Stimulated activated CD8-positive, alpha-beta memory T cell treated with anti-CD3 and anti-CD28 coated beads, Interleukin-15, amount 100 ng/mL, for 4 hours (primary cell): ENCODE measurements around the gene TPRN.

Experiments used
- DNase-seq, 2 donors: peaks; one replicate each; pipeline ENCODE4 v3.0.0-alpha.2; 2020; ENCODE audit warnings: low read depth in 2 of 2

The TPRN gene

DNA sequence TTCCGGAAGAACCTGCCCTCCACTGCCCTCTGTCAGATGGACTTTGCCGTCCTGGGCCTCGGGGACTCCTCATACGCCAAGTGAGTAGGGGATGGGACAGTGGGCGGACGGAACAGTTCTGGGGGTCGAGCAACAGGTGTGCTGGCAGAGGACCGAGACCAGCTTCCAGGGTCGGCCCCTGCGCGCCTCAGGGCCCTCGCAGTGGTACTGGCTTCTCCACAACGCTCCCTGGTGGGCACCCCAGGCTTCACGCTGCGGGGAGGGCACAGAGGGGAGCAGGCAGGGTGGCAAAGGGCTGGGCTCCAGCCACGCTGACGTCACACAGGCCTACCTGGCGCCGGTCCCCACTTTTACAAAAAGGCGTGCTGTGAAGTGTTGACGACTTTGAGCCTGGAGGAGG lies 12.0 kb upstream of the TPRN start:
- DNase-seq: no peak

DNA sequence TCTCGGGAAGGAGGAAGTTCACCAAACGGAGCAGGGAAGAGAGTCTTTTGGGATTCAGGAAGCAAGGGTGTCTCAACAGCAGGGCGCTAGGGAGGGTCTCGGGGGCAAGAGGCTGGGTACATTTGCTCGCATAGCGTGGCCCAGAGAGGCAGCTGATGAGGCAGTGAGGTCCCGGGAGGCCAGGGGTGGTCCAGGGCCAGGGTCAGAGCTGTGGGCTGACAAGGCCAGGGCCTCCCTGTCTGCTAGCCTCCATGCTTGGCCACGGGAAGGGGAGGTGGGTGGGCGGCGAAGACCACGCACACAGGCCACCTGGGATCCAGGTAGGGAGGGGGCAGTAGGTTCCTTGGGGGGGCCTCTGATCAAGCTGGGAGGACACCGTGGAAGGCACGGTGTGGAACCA lies 11.0 kb upstream of the TPRN start:
- DNase-seq: no peak

DNA sequence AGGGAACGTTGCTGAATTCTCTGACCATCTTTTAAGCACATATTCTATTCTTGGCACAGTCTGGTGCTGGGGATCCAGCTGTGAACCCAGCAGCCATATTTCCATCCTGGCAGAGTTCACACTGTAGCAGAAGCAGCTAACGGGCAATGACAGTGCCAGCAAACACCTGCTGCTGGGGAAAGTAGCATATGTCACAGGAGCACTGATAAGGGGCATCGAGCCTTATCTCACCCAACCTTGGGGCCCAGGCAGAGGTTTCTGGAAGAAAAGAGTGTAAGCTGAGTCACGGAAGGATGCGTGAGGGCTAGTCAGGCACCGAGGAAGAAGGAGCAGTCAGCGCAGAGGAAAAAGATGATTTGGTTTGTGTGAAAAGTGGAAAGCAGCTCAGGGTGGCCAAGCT lies 6.1 kb upstream of the TPRN start:
- no peak for DNase-seq

DNA sequence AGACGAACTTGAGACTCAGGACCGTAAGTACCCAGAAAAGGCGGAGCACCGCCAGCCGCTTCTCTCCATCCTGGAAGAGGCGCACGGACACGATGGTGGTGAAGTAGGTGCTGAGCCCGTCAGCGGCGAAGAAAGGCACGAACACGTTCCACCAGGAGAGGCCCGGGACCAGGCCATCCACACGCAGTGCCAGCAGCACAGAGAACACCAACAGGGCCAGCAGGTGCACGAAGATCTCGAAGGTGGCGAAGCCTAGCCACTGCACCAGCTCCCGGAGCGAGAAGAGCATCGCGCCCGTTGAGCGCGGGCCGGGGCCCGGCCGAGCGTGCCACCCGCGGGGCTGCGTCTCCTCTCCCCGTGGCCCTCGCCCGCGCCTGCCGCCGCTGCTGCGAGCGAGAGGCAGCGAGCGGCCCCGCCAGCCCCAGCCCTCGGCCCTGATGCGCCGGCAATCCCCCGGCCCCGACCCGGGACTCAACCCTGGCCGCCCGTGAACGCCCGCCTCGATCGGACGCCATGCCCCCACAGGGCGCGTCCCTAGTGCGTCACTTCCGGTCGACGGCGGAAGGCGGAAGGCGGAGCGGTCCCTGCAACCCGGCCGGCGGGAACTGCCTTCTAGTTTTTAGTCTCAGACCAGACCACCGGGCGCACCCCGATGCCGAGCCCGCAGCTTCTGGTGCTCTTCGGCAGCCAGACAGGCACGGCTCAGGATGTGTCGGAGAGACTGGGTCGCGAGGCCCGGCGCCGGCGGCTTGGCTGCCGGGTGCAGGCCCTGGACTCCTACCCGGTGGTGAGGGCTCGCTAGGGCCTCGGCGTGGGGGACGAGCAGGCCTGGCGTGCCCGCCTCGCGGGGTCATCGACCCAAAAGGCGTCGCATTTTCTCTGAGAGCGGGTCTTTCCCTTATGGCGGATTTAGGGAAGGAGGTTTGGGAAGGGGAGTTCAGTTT lies 4.9 kb upstream of the TPRN start, which contains the start of the genes NDOR1 and TMEM203:
Gene NDOR1 (plus strand): TSS at position 575 of the 944 bp plus-strand sequence. CDS start 78 bp downstream, at position 653.
Gene TMEM203 (minus strand): TSS at position 523 of the 944 bp plus-strand sequence. CDS start 234 bp downstream, at position 289.
- DNase-seq: peak; percentile 84

DNA sequence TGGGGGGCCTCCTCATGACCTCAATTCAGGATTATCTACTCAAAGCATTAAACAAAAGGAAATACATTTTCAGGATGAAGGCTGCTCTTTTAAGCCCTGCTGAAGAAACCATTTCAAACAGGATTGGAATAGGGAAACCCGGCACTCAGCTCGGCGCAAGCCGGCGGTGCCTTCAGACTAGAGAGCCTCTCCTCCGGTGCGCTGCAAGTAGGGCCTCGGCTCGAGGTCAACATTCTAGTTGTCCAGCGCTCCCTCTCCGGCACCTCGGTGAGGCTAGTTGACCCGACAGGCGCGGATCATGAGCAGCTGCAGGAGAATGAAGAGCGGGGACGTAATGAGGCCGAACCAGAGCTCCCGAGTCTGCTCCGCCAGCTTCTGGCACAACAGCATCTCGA lies 4.2 kb upstream of the TPRN start:
- no peak for DNase-seq

DNA sequence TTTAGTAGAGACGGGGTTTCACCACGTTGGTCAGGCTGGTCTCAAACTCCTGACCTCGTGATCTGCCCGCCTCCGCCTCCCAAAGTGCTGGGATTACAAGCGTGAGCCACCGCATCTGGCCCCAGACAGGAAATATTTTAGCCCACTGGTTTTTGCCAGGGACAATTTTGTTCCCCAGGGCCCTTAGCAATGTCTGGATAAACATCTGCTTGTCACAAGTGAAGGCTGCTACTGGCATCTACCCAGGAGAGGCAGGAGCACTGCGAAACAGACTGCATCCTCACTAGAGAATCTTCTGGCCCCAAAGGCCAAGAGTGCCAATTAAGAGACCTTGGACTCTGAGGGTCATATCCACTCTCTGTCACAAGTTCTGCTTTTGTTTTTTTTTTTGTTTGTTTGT lies 2.4 kb upstream of the TPRN start:
- no peak for DNase-seq

DNA sequence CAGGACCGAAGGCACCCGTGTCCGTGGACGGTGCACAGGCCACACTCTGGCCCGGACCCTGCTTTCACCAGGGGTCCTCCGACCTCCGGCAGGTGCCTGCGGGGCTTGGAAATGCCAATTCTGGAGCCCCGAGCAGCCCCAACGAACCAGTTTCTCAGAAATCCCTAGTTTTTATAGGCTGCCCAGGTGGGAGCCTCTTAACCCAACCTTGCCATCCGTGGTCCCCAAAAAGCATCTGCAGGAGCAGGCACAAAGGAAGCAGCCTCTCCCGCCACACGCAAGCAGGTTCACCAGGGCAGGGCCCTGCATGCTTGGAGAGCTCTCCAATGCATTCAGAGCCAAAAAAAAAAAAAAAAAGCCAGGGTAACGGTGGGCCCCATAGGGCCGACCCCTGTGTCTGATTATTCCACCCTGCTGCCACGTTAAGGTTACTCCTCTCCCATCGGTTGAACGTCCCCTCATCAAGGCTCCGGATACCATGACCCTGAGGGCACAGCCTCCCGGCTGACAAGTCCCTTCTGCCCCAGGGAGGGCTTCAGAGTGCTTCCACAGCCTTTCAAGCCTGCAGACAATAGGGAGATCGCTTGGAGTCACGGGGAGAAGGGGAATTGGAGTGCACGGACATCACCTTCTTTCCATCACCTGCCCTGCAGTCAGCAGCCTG lies 796 bp upstream of the TPRN start:
- DNase-seq: no peak

DNA sequence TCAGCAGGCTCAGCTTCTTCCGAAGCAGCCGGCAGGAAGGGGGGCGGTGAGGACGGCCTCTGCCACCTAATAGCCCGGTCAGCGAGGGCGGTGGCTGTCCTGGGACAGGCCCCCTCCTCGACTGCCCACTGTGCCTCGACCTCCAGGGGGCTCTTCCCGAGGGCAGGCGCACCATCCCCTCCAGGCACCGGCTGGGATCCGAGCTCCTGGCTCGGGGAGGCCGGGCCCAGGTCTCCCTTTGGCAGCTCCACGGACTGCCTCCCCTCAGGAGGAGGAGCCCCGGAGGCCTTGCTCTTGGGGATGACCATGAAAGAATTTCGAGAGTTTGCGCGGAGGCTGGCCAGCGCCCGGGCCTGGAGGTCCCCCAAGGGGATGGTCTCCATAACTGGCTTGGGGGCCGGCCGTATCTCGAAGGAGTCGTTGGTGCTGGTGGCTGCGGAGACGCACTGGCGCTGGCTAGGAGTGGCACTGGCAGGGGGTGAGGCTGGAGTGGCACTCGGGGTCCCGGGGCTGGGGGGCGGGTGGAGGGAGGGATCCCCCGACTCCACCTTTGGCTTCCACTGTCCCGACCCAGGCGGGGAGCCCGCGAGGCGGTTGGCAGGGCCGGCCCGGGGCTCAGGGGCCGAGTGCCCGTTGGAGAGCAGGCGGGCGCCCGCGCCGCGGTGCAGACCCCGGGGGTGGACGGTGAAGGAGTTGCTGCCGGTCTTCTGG lies 975 bp downstream of the TPRN start:
- DNase-seq: no peak

DNA sequence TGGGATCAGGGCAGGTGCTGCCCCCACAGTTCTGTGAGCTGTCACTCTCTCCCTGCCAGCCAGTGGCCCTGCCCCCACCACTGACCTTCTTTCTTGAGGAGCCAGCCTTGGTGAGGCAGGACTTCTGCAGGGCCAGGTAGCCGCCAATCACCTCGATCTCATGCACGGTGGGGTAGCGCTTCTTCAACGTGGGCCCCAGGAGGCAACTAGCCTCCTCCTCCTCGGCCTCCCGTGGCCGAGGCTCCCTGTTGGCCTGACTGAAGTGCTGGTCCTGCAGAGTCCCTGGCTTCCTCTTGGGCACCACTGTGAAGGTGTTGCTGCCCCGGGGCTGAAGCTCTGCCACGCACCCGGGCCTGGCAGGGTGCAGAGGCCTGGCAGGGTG lies 1.6 kb downstream of the TPRN start:
- no peak for DNase-seq

DNA sequence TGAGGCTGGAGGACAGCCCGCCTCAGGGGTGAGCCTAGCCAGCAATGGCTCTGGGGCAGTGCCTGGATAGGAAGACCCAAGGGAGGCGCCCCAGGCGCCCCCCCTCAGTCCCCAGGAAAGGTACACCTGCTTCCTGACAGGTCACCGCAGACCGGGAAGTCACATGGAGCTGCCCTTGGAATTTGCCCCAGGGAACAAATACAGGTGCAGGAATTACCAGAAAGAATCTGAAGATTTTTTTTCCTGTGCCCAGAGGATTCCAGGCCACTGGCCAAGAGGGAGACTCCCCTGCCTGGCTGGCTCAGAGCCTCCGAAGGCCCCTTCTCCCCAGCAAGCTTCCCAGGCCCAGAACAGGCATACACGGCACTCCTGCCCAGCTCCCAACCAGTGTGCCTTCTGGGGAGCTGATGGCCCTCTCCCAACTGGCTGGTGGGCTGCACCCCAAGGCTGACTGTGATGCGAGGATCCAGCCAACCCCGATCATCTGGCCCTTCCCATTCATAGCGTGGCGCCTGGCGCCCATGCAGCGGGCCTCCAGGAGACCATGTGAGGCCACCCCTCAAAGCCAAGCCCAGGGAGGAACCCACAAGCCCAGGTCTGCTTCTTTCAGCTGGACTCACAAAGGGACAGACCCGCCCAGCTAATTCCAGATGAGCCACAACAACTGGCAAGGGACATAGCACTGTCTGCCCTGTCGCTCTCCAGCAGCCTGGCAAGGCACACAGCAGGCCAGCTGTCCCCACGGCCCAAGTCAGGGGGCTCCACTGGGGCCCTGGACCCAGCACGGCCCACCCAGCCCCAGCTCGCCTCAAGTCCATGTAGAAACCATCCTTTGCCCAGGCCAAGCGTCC lies 2.3 kb downstream of the TPRN start:
- DNase-seq: no peak

DNA sequence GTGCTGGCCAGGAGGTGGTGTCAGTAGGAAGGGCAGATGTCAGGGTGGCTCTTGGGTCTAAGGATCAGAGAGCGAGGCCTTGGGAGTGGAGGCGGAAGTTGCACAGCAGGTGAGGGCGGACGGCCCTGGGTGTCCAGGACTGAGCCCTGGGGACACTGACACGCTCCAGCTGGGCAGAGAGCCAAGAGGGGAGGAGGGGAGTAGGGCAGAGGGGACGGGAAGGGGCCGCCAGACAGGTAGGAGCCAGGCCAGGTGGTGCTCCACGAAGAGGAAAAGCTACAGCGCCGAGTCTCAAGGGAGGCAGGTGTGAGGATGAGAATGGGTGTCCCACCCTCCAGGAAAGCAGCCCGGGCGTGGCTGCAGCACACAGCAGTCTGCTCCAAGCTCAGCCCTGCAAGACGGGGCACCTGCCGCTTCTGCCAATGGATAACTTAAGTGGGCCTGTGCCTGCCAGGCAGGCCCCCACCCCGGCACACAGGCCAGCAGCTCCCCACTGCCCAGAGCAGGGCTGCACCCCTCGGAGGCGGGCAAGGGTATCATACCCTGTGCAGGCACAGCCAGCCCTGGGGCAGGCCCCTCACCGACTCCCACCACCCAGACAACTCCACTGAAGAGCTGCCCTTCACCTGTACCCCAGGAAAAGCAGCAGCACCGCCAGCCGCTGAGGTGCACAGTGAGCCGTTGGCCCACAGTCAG lies 4.9 kb downstream of the TPRN start:
- no peak for DNase-seq

DNA sequence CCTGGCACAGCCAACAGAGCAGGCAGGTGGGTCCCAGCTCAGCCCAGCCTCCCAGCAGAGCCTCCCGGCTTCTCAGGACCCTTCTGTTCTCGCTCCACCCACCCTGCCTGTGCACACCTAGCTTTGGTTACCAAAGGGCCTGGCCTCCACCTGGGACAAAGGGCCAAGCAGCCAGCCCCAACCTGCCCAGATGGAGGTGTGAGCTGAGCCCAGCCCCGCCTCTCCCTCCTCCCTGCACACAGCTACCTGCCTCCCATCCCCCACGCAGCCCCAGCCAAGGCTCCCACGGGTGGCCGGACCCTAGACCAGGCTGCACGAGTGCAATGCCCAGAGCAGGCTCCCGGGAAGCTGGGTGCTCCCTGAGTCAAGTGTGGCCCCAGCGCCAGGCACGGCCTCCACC lies 5.6 kb downstream of the TPRN start:
- no peak for DNase-seq

DNA sequence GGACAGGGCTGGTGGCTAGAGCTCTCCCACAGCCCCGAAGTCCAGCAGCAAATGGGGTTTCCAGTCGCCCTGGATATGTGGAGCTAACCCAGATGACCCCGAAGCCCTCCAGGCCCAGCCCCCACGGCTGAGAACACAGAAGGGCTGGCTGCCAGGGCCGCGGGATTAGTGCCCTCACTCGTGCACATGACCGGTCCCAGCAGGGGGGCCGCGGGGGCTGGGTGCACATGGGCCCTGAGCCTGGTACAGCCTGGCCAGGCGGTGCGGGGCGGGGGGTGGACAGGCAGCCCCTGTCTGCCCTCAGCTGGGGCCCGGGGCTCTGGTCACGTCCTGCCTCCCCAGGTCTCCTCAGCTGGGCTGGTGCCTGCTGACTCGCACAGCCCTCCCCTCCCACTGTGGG lies 6.2 kb downstream of the TPRN start:
- no peak for DNase-seq

DNA sequence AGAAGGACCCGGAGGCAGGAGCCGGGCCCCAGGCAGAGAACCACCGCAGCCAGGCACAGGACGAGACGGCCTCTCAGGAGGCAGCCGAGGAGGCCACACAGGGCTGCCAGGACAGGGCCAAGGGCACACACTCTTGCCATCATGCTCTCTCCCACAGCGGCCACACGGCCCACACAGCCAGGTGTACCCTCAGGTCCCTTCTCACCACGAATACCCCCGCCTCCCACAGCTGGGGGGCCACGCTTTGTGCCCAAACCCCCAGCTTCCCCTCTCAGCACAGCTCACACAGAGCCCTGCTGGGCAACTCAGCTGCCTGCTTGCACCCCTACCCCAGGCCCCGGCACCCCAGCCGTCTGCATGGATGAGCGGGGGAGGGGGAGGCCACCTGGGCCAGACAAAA lies 6.8 kb downstream of the TPRN start:
- no peak for DNase-seq

DNA sequence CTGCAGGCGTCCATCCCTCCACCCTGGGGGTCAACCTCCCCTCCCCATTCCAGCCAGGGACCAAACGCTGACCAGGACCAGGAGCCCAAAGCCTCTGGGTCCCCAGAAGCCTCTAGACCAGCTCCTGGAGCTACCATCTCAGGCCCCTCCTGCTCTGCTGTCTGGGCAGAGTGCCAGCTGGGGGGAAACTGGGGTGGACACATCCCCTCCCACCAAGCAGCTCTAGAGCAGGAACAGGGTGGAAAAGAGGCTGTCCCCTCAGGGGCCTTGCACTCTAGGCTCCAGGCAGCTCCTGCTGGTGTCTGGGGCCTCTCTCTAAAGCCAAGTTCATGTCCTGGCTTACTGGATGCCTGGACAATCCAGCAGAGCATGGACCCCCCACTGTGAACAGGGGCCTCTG lies 7.7 kb downstream of the TPRN start:
- DNase-seq: no peak

DNA sequence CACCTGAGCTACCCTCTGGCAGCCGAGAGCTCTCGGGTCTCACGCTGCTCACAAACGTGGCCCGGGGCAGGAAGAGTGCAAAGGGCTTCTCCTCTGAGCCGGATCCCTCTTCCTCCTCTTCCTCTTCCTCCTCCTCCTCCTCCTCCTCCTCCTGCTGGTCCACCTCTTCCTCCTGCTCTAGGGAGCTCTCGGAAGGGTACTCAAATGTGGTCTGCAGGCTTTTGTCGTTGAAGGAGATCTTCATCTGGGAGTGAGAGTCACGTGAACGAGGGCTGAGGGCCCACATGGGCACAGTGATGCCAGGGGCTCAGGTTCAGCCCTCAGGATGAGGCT lies 8.1 kb downstream of the TPRN start:
- no peak for DNase-seq

DNA sequence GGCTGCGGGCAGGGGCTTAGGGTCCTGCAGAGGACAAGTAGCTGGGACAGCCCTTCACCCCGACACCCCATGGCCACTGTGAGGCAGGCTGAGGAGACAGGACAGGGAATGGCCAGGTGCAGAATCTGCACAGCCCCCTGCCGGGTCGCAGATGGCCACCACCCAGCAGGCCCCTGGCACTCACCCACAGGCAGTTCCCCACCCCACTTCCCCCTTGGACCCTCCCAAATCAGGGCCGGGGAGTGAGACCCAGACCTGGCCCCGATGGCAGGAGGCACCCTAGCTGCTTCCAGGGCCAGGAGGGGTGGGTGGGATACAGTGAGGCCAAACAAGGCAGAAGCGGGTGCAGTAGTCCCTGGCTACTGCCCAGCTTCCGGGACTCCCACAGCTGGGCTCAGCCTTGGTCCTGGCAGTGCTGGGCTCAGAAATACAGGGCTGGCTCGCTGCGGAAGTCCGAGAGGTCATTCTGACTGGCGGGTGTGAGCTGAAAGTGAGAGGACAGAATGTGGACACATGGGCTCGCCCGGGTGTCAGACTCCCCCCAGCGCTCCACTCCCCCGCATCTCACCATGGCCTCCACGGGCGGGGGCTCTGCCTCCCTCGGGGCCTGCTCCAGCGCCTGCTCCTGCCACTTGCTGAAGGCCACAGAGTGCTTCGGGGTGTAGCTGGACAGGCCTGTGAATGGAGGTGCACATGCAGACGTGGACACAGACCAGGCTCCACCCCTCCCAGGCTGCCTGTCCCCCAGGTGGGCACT lies 8.7 kb downstream of the TPRN start:
- DNase-seq: no peak

DNA sequence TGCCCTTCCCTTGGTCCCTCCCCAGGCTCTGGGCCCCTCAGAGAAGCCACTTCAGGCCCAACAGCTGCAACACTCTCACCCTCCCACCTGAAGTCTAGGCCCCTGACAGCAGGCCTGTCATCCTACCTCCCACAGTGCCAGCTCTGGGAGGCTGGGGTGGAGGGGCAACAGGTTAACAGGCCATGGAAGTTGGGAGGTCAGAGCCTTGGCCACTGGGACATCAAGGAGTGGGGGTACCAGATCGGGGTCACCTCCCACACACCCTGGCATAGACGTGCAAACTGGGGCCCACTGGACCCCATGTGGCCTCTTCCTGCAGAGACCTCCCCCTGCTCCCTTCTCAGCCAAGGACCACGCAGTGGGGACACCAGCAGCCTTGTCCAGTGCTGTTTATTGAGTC lies 9.3 kb downstream of the TPRN start:
- no peak for DNase-seq

DNA sequence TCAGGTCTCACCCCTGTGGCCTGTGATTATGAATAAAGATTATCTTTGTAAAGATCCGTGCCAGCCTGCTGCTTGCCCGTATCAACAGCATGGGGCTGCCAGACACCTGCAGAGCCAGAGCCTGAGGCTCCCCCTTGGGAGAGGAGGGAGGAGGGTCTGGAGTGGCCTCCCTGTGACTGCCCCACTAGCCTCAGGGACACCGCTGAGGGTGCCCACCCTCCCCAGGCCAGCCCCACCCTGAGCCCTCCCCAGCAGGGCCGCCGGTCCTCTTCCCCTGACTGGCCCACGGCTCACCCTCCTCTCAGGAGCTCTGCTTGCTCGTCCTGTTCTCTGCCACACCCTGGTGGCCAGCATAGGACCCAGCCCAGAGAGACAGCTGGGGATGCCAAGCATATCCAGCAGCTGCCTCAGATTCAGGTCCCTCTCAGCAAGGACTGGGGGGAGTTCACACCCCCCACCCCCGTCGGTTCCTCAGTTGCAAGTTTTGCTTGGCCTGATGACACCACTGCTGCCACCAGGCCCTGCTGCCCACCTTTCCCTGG lies 10.2 kb downstream of the TPRN start:
- no peak for DNase-seq
